LNCaP clone FGC (cell line): ENCODE data around the gene RNPS1.

Experiments used
- DNase-seq: peaks from one replicate; pipeline ENCODE4 v3.0.0-alpha.2; 2011; ENCODE audit warnings: low read depth
- H3K4me3 ChIP-seq: 2 replicates; pipeline ENCODE4 v1.5.1; 2011; ENCODE audit warnings: mild to moderate bottlenecking, low read depth, low read length, control low read depth
- TF ChIP-seq, protein P1 (sequence below): IDR thresholded peaks from 2 replicates; pipeline ENCODE4 v1.5.1; 2012; ENCODE audit warnings: mild to moderate bottlenecking; ENCODE audit not compliant: control insufficient read depth, insufficient read depth; ENCODE audit errors: extremely low read depth

Gene RNPS1

DNA sequence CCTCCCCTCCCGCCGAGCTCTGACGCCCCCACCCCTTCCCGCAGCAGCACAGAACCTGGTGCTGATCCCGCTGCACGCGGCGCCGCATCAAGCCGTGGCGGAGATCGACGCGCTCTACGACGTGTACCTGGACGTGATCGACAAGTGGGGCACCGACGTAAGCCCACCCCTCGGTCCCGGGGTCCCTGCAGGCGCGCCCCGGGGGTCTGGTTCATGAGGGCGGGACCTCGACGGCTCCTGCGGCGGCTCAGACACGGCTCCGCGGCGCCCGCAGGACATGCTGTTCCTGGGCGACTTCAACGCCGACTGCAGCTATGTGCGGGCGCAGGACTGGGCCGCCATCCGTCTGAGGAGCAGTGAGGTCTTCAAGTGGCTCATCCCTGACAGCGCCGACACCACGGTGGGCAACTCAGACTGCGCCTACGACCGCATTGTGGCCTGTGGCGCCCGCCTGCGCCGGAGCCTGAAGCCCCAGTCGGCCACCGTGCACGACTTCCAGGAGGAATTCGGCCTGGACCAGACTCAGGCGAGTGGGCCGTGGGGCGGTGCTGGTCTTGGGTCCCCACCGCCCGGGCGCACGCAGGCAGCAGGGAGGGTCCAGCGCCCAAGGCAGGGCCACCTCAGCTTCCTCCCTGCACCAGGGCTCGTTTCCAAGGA lies 30.3 kb downstream of the RNPS1 start:
- no peak overlapping the region for H3K4me3 ChIP-seq
- TF ChIP-seq, protein P1, sequence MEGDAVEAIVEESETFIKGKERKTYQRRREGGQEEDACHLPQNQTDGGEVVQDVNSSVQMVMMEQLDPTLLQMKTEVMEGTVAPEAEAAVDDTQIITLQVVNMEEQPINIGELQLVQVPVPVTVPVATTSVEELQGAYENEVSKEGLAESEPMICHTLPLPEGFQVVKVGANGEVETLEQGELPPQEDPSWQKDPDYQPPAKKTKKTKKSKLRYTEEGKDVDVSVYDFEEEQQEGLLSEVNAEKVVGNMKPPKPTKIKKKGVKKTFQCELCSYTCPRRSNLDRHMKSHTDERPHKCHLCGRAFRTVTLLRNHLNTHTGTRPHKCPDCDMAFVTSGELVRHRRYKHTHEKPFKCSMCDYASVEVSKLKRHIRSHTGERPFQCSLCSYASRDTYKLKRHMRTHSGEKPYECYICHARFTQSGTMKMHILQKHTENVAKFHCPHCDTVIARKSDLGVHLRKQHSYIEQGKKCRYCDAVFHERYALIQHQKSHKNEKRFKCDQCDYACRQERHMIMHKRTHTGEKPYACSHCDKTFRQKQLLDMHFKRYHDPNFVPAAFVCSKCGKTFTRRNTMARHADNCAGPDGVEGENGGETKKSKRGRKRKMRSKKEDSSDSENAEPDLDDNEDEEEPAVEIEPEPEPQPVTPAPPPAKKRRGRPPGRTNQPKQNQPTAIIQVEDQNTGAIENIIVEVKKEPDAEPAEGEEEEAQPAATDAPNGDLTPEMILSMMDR, result no peak
- no peak for DNase-seq

DNA sequence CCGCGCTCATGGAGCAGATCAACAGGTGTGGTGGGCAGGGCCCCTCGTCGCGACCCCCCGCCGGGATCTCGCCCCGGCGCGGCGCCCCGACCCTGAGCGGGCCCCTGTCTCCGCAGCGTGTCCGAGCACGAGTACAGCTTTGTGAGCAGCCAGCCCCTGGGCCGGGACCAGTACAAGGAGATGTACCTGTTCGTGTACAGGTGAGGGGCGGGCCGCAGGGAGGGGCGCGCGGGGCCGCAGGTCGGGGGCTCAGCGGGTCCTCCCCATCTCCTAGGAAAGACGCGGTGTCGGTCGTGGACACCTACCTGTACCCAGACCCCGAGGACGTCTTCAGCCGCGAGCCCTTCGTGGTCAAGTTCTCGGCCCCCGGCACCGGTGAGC lies 30.8 kb downstream of the RNPS1 start:
- no peak for DNase-seq
- H3K4me3 ChIP-seq, result no peak overlapping the region
- TF ChIP-seq, protein P1, result no peak

GRCh38 chr16:2236337-2237101 lies 31.4 kb downstream of the RNPS1 start, which contains the start of gene DNASE1L2:
TSS of gene DNASE1L2 (plus strand) at chr16:2236444. CDS start at chr16:2236817, 373 bp downstream.
- DNase-seq, result no peak
- TF ChIP-seq, protein P1, result no peak
- H3K4me3 ChIP-seq, result no peak within 1 kb of the TSS

DNA sequence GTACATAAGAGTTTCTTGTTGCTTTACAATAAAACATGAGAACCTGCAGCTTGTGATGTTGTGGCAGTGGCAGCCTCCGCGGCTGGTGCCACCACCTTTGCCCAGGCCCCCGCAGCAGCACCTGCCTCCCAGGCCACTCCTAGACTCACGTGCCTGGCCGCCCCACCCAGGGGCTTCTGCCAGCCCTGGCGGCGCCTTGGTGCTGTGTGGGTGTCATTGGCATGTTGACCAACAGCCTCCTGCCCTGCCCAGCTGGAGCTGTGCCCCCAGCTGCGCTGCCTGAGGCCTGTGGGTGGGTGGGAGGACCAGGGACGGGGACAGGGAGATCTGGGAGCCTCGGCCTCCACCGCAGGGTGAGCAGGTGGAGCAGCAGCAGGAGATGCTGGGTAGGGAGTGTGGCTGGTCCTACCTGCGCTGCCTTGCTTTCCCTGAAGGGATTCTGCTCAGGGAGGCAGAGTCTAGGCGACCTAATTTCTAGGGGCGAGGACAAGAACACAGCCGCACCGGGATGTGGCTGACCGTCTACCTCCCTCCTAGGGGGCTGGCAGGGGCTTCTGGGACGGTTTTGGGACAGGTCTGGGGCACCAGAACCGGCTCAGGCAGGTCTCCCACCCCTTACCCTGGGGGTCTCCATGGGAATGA lies 32.1 kb downstream of the RNPS1 start:
- no peak overlapping the region for H3K4me3 ChIP-seq
- DNase-seq, result no peak
- TF ChIP-seq, protein P1, result no peak

DNA sequence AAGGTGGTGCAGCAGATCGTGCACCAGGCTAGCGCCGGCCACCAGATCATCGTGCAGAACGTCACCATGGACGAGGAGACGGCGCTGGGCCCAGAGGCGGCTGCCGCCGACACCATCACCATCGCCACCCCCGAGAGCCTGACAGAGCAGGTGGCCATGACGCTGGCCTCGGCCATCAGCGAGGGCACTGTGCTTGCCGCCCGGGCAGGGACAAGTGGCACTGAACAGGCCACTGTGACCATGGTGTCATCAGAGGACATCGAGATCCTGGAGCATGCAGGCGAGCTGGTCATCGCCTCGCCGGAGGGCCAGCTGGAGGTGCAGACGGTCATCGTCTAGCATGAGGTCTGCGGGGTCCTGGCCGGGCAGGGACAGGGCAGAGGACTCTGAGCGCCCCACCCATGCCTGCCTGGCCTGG lies 32.7 kb downstream of the RNPS1 start:
- TF ChIP-seq, protein P1, result no peak
- H3K4me3 ChIP-seq, result no peak overlapping the region
- no peak for DNase-seq

- H3K4me3 ChIP-seq, result no peak overlapping the region
- TF ChIP-seq, protein P1, result no peak
- no peak for DNase-seq
These were observed 33.1 kb downstream of the RNPS1 start for GRCh38 chr16:2234813-2235170.
